Left kidney (tissue), 2 donors: ENCODE results near the gene RRM2. TPM values are rescaled to one million over a fixed set of nuclear protein-coding genes. Genes with fewer than 3 reads are reported as not detected.
"Not testable (repeated sequence)": the region's sequence is repeated elsewhere in the genome, so short reads cannot be mapped to it uniquely, and the experiment has no call there.

ENCODE experiments used
- DNase-seq: peaks from one replicate; pipeline ENCODE4 v3.0.0-alpha.2; 2013
- polyA plus RNA-seq: library from polyadenylated mRNA; unstranded; fragments of 120-200 nt; gene quantifications from one replicate; pipeline ENCODE4 v1.2.1, GENCODE V29; 2013; ENCODE audit not compliant: insufficient read length

Gene RRM2
- polyA plus RNA-seq, 1 donor = 83.6 TPM

DNA sequence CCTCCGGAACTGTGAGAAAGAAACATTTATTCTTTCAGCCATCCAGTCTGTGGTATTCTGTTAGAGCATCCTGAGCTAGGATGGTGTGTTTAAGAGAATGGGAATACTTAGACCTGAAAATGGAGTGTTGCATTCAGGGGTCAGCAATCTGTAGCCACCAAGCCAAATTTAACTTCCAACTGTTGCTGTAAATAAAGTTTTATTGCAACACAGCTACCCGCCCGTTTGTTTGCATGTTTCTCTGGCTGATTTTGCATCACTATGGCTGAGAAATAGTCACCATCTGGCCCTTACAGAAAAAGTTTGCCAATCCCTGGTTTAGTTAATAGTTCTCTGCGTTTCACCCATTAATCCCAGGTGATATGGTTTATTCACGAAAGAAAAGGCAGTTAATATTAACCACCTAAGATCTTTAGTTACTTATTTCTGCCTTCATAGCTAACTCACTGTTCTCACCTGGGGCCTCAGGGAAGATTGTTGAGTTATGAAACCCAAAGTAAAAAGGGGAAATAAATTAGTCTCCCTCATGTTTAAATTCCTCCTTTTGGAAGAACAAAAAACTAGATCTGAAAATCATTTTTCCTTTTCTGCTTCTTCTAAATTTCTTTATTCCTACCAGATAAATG is 32.9 kb upstream of the RRM2 start:
- no peak for DNase-seq

DNA sequence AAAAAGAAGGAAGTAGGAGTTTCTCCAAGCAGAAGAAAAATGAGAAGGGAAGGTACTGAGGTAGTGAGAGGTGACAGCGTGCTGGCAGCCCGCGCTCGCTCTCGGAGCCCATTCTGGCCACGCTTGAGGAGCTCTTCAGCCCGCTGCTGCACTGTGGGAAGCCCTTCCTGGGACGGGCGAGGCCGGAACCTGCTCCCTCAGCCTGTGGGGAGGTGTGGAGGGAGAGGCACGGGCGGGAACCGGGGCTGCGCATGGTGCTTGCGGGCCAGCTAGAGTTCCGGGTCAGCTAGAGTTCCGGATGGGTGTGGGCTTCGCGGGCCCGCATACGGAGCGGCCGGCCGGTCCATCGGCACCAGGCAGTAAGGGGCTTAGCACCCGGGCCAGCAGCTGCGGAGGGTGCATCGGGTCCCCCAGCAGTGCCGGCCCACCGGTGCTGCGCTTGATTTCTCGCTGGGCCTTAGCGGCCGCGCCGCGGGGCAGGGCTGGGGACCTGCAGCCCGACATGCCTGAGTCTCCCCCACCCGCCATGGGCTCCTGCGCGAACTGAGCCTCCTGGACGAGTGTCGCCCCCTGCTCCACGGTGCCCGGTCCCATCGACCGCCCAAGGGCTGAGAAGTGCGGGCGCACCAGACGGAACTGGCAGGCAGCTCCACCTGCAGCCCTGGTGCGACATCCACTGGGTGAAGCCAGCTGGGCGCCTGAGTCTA is 31.2 kb upstream of the RRM2 start:
- no peak for DNase-seq

DNA sequence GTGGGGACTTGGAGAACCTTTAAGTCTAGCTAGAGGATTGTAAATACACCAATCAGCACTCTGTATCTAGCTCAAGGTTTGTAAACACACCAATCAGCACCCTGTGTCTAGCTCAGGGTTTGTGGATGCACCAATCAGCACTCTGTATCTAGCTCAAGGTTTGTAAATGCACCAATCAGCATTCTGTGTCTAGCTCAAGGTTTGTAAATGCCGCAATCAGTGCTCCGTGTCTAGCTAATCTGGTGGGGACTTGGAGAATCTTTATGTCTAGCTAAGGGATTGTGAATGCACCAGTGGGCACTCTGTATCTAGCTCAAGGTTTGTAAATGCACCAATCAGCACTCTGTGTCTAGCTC is 30.7 kb upstream of the RRM2 start:
- not testable (repeated sequence) for DNase-seq

DNA sequence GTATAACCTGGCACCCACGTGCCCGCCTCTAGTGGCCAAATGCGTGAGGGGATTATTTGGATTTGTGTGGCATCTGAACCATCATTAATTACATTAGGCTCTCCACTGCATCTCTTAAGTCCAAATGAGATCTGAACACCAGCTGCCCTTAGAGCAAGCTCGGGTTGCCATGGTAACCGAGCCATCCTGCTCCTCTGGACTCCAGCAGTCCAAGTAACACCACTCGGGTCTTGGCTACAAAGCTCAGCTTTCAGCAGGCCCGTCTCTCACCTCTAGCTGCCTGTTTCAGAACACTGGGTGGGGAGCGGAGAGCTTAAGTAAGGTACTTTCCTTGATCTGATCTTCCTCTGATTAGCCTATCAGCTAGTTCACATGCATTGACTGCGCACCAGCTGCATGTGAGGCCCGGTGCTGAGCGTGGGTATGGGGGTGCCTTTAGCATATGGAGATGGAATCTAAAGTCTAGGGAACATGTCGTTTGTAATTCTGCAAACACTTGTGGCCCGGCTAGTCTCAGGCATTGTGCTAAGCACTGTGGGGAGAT is 28.2 kb upstream of the RRM2 start:
- no peak for DNase-seq

- no peak for DNase-seq
Measured at GRCh38 chr2:10095175-10095574, 27.4 kb upstream of the RRM2 start.

- no peak for DNase-seq
Measured at GRCh38 chr2:10096641-10097040, 25.9 kb upstream of the RRM2 start.

DNA sequence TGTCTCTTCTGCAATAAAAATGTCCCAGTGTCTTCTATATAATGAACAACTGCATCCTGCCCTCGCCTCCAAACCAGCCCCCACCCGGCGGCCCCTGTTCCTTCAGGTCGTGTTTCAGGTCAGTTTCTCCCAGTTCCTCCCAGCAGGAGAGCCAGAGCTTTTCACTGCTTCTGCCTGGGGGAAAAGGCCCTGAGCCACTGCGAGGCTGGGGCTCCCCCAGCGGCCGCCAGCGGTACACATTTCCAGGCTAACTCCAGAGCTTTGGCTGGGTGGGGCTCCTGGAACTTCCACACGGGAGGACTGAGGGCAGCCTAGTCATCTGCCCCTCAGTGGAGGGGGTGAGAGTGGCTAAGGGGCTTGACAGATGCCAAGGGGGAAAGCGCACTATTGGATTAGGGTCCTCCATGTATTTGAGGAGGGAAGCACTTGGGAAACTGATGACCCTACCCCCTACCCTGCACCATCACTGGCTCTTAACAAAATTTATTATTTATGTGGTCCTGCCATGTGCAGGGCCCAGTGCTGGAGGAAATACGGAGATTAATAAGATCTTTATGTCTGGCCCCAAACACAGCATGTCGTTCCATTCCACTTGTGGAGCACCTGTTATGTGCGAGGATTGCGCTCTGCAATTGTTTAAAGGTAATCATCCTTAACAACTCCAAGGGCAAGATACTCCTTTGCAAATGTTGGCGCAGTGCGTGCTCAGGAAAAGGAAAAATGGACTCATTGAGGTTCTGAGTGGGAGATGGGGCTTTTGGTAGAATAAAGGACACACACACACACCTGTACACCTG is 25.0 kb upstream of the RRM2 start:
- no peak for DNase-seq

DNA sequence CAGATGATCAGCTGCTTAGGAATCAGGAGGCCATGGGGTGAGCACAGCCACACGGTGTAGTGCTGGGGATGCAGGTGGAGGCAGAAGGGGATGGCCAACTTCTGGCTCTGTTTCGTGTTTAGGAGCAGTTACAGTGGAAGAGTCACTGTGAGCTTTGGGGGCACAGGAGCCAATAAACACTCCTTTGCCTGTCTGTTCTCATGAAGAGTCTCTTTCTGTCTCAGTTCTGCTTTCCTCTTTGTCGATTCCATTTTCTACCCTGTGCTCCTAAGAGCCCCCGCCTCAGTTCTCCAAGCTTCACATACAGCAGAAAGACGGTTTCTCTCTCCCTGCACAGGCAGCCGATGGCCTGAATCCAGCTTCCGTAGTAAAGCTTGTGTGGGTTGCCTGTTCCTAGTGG is 21.0 kb upstream of the RRM2 start:
- DNase-seq = no peak

- no peak for DNase-seq
Measured at GRCh38 chr2:10103179-10103578, 19.4 kb upstream of the RRM2 start.

DNA sequence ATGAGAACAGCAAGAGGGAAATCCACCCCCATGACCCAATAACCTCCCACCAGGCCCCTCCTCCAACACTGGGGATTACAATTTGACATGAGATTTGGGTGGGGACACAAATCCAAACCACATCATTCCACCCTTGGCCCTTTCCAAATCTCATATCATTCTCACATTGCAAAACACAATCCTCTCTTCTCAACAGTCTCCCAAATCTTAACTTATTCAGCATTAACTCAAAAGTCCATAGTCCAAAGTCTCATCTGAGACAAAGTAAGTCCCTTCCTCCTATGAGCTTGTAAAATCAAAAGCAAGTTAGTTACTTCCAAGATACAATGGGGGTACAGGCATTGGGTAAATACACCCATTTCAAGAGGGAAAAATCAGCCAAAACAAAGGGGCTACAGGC is 17.6 kb upstream of the RRM2 start:
- not testable (repeated sequence) for DNase-seq

DNA sequence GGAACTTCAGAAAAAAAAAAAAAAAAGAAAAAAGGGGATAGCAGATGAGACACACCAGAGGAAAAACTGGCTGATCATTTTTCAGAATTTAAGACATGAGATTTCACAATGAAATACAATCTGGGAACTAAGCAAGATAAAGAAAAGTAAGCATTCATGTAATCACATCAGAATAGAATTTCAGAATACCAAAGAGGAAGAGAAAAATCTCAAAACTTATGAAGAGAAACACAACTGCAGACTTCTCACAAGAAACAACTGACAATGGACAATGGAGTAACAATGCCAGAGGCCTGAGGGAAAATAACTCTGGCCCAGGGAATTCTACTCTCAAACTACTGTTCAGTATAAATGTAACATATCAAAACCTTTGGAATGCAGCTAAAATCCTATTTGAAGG is 13.2 kb upstream of the RRM2 start:
- no peak for DNase-seq

DNA sequence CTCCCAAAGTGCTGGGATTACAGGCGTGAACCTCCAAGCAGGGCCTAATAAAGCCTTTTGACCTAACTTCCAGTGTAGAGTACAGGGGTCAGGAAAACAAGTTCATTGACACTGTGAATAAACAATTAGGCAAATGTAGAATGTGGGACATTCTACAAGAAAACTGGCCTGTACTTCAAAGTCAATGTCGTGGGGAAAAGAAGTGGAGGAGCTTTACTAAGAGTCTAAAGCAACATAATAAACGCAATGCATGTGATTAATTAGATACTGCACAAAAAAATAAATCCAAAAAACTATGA is 3.6 kb upstream of the RRM2 start:
- no peak for DNase-seq

- DNase-seq = no peak
Measured at GRCh38 chr2:10119601-10120157, 2.9 kb upstream of the RRM2 start.

GRCh38 chr2:10120158-10120876 is 2.2 kb upstream of the RRM2 start:
- peak; percentile 90 for DNase-seq

- no peak for DNase-seq
Measured at GRCh38 chr2:10120877-10121574, 1.5 kb upstream of the RRM2 start.

- no peak for DNase-seq
Measured at GRCh38 chr2:10123281-10123680, 742 bp downstream of the RRM2 start.

GRCh38 chr2:10124538-10125045 is 2.1 kb downstream of the RRM2 start:
- DNase-seq = peak; percentile 78

DNA sequence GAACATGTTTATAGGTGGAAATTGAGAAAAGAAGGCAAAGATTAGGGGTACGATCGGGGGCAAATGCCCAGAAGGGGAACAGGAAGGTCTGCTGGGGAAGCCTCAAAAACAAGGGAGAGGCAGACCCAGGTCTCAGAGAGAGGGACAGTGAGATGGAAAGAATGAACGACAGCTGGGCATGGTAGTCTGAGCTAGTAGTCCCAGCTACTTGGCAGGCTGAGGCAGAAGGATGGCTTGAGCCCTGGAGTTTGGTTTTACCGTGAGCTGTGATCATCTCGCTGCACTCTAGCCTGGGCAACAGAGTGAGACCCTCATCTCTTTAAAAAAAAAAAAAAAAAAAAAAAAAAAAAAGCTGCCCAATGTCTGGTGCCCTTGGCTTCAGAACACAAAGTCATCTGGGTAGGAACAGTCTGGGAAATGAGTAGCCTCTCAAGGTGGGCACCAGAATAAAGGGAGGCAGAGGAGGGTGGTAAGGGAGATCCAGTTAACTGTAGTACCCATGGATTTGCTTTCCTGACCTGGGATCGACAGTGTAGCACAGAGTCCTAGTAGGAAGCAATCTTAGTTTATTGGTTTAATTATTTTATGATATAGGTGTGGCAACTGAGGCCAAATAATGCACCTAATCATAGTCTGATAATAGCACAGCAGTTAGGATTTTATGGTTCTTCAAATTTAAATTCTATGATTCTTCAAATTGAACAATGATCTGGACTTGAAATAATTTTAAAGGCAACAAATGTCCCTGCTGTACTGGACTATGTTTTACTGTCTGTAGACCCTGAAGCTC is 3.5 kb downstream of the RRM2 start:
- no peak for DNase-seq

DNA sequence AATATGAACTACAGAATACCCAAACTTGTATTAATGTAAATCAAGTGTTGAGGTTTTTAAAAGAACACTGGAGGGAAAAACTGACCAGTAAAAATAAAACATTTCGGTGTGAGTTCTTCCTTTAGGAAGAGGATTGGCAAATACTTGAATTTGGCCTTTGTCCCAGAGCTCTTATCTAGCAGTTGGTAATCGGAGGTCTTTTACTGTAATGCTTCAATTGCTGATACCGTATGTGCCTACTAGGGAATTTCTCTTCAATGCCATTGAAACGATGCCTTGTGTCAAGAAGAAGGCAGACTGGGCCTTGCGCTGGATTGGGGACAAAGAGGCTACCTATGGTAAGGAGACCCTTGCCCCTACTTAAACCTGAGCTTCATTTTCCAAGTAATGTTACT is 4.1 kb downstream of the RRM2 start:
- DNase-seq = no peak

GRCh38 chr2:10128420-10128819 is 5.9 kb downstream of the RRM2 start:
- no peak for DNase-seq

DNA sequence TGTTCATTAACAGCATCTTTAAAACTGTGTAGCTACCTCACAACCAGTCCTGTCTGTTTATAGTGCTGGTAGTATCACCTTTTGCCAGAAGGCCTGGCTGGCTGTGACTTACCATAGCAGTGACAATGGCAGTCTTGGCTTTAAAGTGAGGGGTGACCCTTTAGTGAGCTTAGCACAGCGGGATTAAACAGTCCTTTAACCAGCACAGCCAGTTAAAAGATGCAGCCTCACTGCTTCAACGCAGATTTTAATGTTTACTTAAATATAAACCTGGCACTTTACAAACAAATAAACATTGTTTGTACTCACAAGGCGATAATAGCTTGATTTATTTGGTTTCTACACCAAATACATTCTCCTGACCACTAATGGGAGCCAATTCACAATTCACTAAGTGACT is 7.0 kb downstream of the RRM2 start:
- DNase-seq = no peak
